Liver (tissue), 9 donors: ENCODE data around the gene KLF4. TPM values are rescaled to one million over a fixed set of nuclear protein-coding genes. Genes with fewer than 3 reads are reported as not detected.
A peak's percentile ranks its signal among the peaks of the same experiment; 100 is the strongest.

Experiments used
- DNase-seq: peaks from one replicate; pipeline ENCODE4 v3.0.0-alpha.2; 2017; ENCODE audit warnings: low spot score
- H3K27ac ChIP-seq, 2 donors: one replicate each; pipeline ENCODE4 v1.7.0; 2013; ENCODE audit warnings: inconsistent platforms in 2 of 2, low read length in 2 of 2, control low read depth in 1 of 2, low read depth in 1 of 2, mild to moderate bottlenecking in 1 of 2
- H3K27me3 ChIP-seq, 4 donors: one replicate each; pipeline versions ENCODE4 v1.6.1 to v1.7.0; 2013; ENCODE audit warnings: low read length in 3 of 4, inconsistent platforms in 1 of 4, mild to moderate bottlenecking in 1 of 4, moderate library complexity in 1 of 4; ENCODE audit not compliant: control insufficient read depth in 4 of 4, insufficient read depth in 4 of 4
- H3K36me3 ChIP-seq, 4 donors: one replicate each; pipeline versions ENCODE4 v1.6.1 to v1.7.0; 2013; ENCODE audit warnings: low read length in 3 of 4, mild to moderate bottlenecking in 3 of 4, low read depth in 1 of 4, moderate library complexity in 1 of 4; ENCODE audit not compliant: control insufficient read depth in 4 of 4, insufficient read depth in 3 of 4
- H3K4me1 ChIP-seq, 4 donors: one replicate each; pipeline versions ENCODE4 v1.6.1 to v1.7.0; 2013; ENCODE audit warnings: low read length in 3 of 4, mild to moderate bottlenecking in 3 of 4, moderate library complexity in 1 of 4; ENCODE audit not compliant: control insufficient read depth in 4 of 4, insufficient read depth in 4 of 4
- H3K4me3 ChIP-seq, 3 donors: one replicate each; pipeline versions ENCODE4 v1.6.1 to v1.7.0; 2013; ENCODE audit warnings: low read length in 3 of 3, control low read depth in 1 of 3, low read depth in 1 of 3, mild to moderate bottlenecking in 1 of 3
- H3K9ac ChIP-seq, 2 donors: one replicate each; pipeline ENCODE4 v1.7.0; 2013; ENCODE audit warnings: low read length in 2 of 2, mild to moderate bottlenecking in 2 of 2, moderate library complexity in 2 of 2, control low read depth in 1 of 2, low read depth in 1 of 2
- H3K9me3 ChIP-seq, 4 donors: one replicate each; pipeline versions ENCODE4 v1.6.1 to v1.7.0; 2013; ENCODE audit warnings: low read length in 3 of 4; ENCODE audit not compliant: control insufficient read depth in 4 of 4
- CTCF ChIP-seq: fragments of 150-350 bp; IDR thresholded peaks from 2 replicates; pipeline ENCODE4 v1.5.1; 2017; ENCODE audit warnings: improper control_type of control experiment, low read depth, low read length; ENCODE audit not compliant: missing input control
- EGR1 ChIP-seq, 2 donors: IDR thresholded peaks; 2 replicates each; pipeline ENCODE4 v1.6.1; 2016 to 2018; ENCODE audit warnings: antibody characterized with exemption in 2 of 2, low read depth in 2 of 2
- FOXA1 ChIP-seq: IDR thresholded peaks from 2 replicates; pipeline ENCODE4 v1.6.1; 2016; ENCODE audit warnings: antibody characterized with exemption
- FOXA2 ChIP-seq: IDR thresholded peaks from 2 replicates; pipeline ENCODE4 v1.6.1; 2016; ENCODE audit warnings: antibody characterized with exemption
- GABPA ChIP-seq, 2 donors: IDR thresholded peaks in 1 of 2; conservative IDR thresholded peaks in 1 of 2; 2 replicates each; pipeline ENCODE4 v1.6.1; 2016; ENCODE audit warnings: antibody characterized with exemption in 2 of 2, mild to moderate bottlenecking in 1 of 2, moderate library complexity in 1 of 2
- HNF4A ChIP-seq, 2 donors: conservative IDR thresholded peaks; 2 replicates each; pipeline ENCODE4 v1.6.1; 2016; ENCODE audit warnings: antibody characterized with exemption in 2 of 2, mild to moderate bottlenecking in 2 of 2
- HNF4G ChIP-seq: IDR thresholded peaks from 2 replicates; pipeline ENCODE4 v1.6.1; 2016; ENCODE audit warnings: antibody characterized with exemption
- NR2F2 ChIP-seq: IDR thresholded peaks from 2 replicates; pipeline ENCODE4 v1.6.1; 2016; ENCODE audit warnings: antibody characterized with exemption
- RAD21 ChIP-seq, 2 donors: IDR thresholded peaks; 2 replicates each; pipeline ENCODE4 v1.6.1; 2016; ENCODE audit warnings: antibody characterized with exemption in 2 of 2, mild to moderate bottlenecking in 2 of 2
- RXRA ChIP-seq, 2 donors: IDR thresholded peaks; 2 replicates each; pipeline ENCODE4 v1.6.1; 2017 to 2018; ENCODE audit warnings: antibody characterized with exemption in 2 of 2, mild to moderate bottlenecking in 1 of 2
- SP1 ChIP-seq: IDR thresholded peaks from 2 replicates; pipeline ENCODE4 v1.6.1; 2018; ENCODE audit warnings: antibody characterized with exemption, mild to moderate bottlenecking
- TAF1 ChIP-seq: conservative IDR thresholded peaks from 2 replicates; pipeline ENCODE4 v1.6.1; 2016; ENCODE audit warnings: antibody characterized with exemption, mild to moderate bottlenecking
- YY1 ChIP-seq: IDR thresholded peaks from 2 replicates; pipeline ENCODE4 v1.6.1; 2016; ENCODE audit warnings: antibody characterized with exemption, mild to moderate bottlenecking
- WGBS: extraction: QIAGEN DNeasy Blood & Tissue Kit; methylation state at CpG from one replicate; pipeline ENCODE4 v1.1.7; 2013; 5-methylcytosine and 5-hydroxymethylcytosine counted together
- polyA plus RNA-seq, 2 donors: library from polyadenylated mRNA; stranded (reverse) in 1 of 2; unstranded in 1 of 2; fragments of 200-250 nt in 1 of 2; fragments of >200 nt in 1 of 2; fragmentation: Nextera tagmentation in 1 of 2; extraction: Ambion mirVana in 1 of 2; gene quantifications; one replicate each; pipeline versions ENCODE4 v1.2.1 to v1.2.3, GENCODE V29; 2013 to 2015
- total RNA-seq, 2 donors: library from RNA; depleted of rRNA; stranded (reverse); fragments of >200 nt; gene quantifications; one replicate each; pipeline ENCODE4 v1.2.3, GENCODE V29; 2014
- TF ChIP-seq, protein P1 (sequence below): IDR thresholded peaks from 2 replicates; pipeline ENCODE4 v1.6.1; 2016; ENCODE audit warnings: antibody characterized with exemption
- TF ChIP-seq, protein P2 (sequence below): IDR thresholded peaks from 2 replicates; pipeline ENCODE4 v1.6.1; 2016; ENCODE audit warnings: antibody characterized with exemption
- donor health status: healthy.
- donor health status: healthy.
- donor health status: healthy.
- donor health status: healthy.
- donor health status: healthy.

The KLF4 gene
- total and polyA plus RNA-seq, 4 donors: 1.1 to 7.4 (median 3.2) TPM

GRCh38 chr9:107486674-107487520 is 2.7 kb downstream of the KLF4 start (continued):
- TF ChIP-seq EGR1 (IDR thresholded peaks at IDR 0.05; ENCODE audit: low read depth in 2 of 2) (no peak), SP1 (no peak), GABPA (IDR thresholded peaks at IDR 0.05 in 1 of 2, conservative IDR thresholded peaks at IDR 0.05 in 1 of 2) (no peak), HNF4A (conservative IDR thresholded peaks at IDR 0.05) (no peak)

DNA sequence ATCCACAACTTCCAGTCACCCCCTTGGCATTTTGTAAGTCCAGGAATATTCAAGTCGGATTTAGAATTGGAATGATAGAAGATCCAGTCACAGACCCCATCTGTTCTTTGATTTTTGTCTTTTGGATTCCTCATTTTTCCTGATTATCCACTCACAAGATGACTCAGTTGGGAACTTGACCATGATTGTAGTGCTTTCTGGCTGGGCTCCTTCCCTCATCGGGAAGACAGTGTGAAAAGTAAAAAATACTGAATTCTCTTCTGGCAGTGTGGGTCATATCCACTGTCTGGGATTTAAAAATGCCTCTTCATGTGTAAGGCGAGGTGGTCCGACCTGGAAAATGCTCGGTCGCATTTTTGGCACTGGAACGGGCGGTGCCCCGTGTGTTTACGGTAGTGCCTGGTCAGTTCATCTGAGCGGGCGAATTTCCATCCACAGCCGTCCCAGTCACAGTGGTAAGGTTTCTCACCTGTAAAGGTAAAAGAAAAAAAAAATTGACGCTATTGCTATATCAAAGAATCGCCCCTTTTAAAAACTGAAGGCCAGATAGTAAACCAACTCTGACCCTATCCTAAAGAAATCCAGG is 4.0 kb downstream of the KLF4 start:
- Histone ChIP-seq H3K27ac (no peak overlapping the region), H3K4me3 (no peak overlapping the region)

GRCh38 chr9:107484117-107484723 is 5.3 kb downstream of the KLF4 start:
- DNase-seq: no peak
- peaks cover 3 to 19% (median 14%) of the 10 kb centered on the region in 4 donors for H3K4me1 ChIP-seq
- no peak overlapping the region for H3K9ac ChIP-seq
- H3K9me3 ChIP-seq: no peaks in the 10 kb centered on the region
- peak in 1 of 2 donors; percentile 8 for TF ChIP-seq RXRA (IDR thresholded peaks at IDR 0.05)
- no peak for TF ChIP-seq NR2F2
- TF ChIP-seq YY1: no peak
- peak; percentile 14 for TF ChIP-seq FOXA1
- TF ChIP-seq RAD21 (IDR thresholded peaks at IDR 0.05): peak; percentile 95
- peak; percentile 70 for TF ChIP-seq CTCF
- WGBS: 48% methylated on average over 4 of the region's 4 CpGs
- H3K27me3 ChIP-seq: no peaks in the 10 kb centered on the region
- H3K4me3 ChIP-seq: no peak overlapping the region
- peaks cover 0 to 5% (median 0%) of the 10 kb centered on the region in 4 donors for H3K36me3 ChIP-seq
- no peak overlapping the region for H3K27ac ChIP-seq

More for the DNA sequence above, 4.0 kb downstream of the KLF4 start:
- Histone ChIP-seq H3K27me3 (no peaks in the 10 kb centered on the region), H3K9ac (no peak overlapping the region), H3K36me3 (peaks cover 0 to 5% (median 0%) of the 10 kb centered on the region in 4 donors), H3K4me1 (peaks cover 9 to 27% (median 18%) of the 10 kb centered on the region in 4 donors), H3K9me3 (no peaks in the 10 kb centered on the region)
- TF ChIP-seq RXRA (IDR thresholded peaks at IDR 0.05) (no peak), HNF4G (no peak), FOXA2 (no peak), GABPA (IDR thresholded peaks at IDR 0.05 in 1 of 2, conservative IDR thresholded peaks at IDR 0.05 in 1 of 2) (no peak), CTCF (no peak), EGR1 (IDR thresholded peaks at IDR 0.05; ENCODE audit: low read depth in 2 of 2) (no peak), TAF1 (no peak)
- TF ChIP-seq, protein P1, sequence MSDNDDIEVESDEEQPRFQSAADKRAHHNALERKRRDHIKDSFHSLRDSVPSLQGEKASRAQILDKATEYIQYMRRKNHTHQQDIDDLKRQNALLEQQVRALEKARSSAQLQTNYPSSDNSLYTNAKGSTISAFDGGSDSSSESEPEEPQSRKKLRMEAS: no peak
- TF ChIP-seq, protein P2, sequence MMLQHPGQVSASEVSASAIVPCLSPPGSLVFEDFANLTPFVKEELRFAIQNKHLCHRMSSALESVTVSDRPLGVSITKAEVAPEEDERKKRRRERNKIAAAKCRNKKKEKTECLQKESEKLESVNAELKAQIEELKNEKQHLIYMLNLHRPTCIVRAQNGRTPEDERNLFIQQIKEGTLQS: no peak
- 85% methylated on average over 15 of the region's 15 CpGs for WGBS
- DNase-seq: no peak
